K562 (cell line): ENCODE data around the gene POU2F1. TPM values are rescaled to one million over a fixed set of nuclear protein-coding genes. Genes with fewer than 3 reads are reported as not detected.

Source experiments
- ATAC-seq: fragments of 200-7000 bp; cut with Tn5 transposase; 3 replicates; pipeline ENCODE4 v1.9.1; 2020; ENCODE audit warnings: moderate library complexity
- BruUV-seq: library from RNA; stranded (reverse); fragments of 400-500 nt; replicated peaks from 2 replicates; lab custom pipeline; 2021; lab: Mats Ljungman, UMichigan
- CTCF ChIA-PET: fragments of 300-600 bp; formaldehyde crosslinking; extraction: SDS; loops from one replicate; lab custom pipeline; 2021; ENCODE audit warnings: low intra/inter-chr PET ratio; lab: Yijun Ruan, JAX
- POLR2A ChIA-PET: fragments of 300-600, 350-650 bp; sonication (Branson Sonifier 250); formaldehyde crosslinking; extraction: SDS; loops from one replicate; lab custom pipeline; 2021; ENCODE audit warnings: antibody characterized with exemption, inconsistent platforms; lab: Yijun Ruan, JAX
- DNase-seq, 4 experiments: peaks; one replicate each; pipeline versions ENCODE4 v3.0.0 to v3.0.0-alpha.2; 2011 to 2018; ENCODE audit warnings: low spot score in 3 of 4, mixed read lengths in 3 of 4; ENCODE audit errors: extremely low read depth in 1 of 4
- FAIRE-seq: peaks from 2 replicates; lab custom pipeline; 2011; peaks lifted over from hg19 to GRCh38; lab: Jason Lieb, UNC
- H2AFZ ChIP-seq: 2 replicates; pipeline ENCODE4 v1.6.0; 2011; ENCODE audit warnings: low read depth, low read length, control low read depth, inconsistent platforms
- H3K27ac ChIP-seq: fragments of 200-600 bp; 3 replicates; pipeline ENCODE4 v1.8.0; 2011; ENCODE audit warnings: low read depth, mild to moderate bottlenecking, control low read depth, inconsistent platforms, low read length, moderate library complexity, mixed read lengths; ENCODE audit errors: extremely low read depth
- H3K27me3 ChIP-seq, 2 experiments: fragments of 300-600 bp in 1 of 2; 2 replicates in 1 of 2; 3 replicates in 1 of 2; pipeline versions ENCODE4 v1.6.0 to v1.8.0; 2011; ENCODE audit warnings: inconsistent platforms in 2 of 2, low read length in 2 of 2, mild to moderate bottlenecking in 1 of 2, mixed read lengths in 1 of 2, moderate library complexity in 1 of 2; ENCODE audit not compliant: control insufficient read depth in 2 of 2, insufficient read depth in 2 of 2
- H3K36me3 ChIP-seq: fragments of 300-600 bp; 3 replicates; pipeline ENCODE4 v1.8.0; 2011; ENCODE audit warnings: mild to moderate bottlenecking, low read length, inconsistent platforms; ENCODE audit not compliant: control insufficient read depth, insufficient read depth
- H3K4me1 ChIP-seq, 2 experiments: fragments of 200-600 bp in 1 of 2; replicated peaks in 1 of 2; 2 replicates in 1 of 2; 3 replicates in 1 of 2; pipeline versions ENCODE4 v1.5.1 to v1.8.0; 2011; ENCODE audit warnings: inconsistent platforms in 2 of 2, low read length in 2 of 2, mild to moderate bottlenecking in 1 of 2, mixed read lengths in 1 of 2, moderate library complexity in 1 of 2; ENCODE audit not compliant: control insufficient read depth in 2 of 2, insufficient read depth in 2 of 2
- H3K4me2 ChIP-seq: 2 replicates; pipeline ENCODE4 v1.6.1; 2011; ENCODE audit warnings: low read length, control low read depth, inconsistent platforms, mixed read lengths; ENCODE audit not compliant: insufficient read depth
- H3K4me3 ChIP-seq: fragments of 200-600 bp; sonication (generic), shearing (Covaris generic); 2 replicates; pipeline ENCODE4 v1.5.1; 2016; ENCODE audit warnings: control low read depth, inconsistent platforms
- H3K79me2 ChIP-seq: fragments of 200-600 bp; 3 replicates; pipeline ENCODE4 v1.8.0; 2011; ENCODE audit warnings: low read length, inconsistent platforms; ENCODE audit not compliant: control insufficient read depth, insufficient read depth
- H3K9ac ChIP-seq, 2 experiments: 2 replicates each; pipeline versions ENCODE4 v1.6.0 to v1.6.1; 2011; ENCODE audit warnings: low read depth in 2 of 2, low read length in 2 of 2, control low read depth in 1 of 2, inconsistent platforms in 1 of 2, mild to moderate bottlenecking in 1 of 2, mixed read lengths in 1 of 2; ENCODE audit not compliant: insufficient read depth in 1 of 2
- H3K9me1 ChIP-seq: one replicate; pipeline ENCODE4 v1.6.0; 2011; ENCODE audit warnings: inconsistent platforms, mild to moderate bottlenecking, low read length, moderate library complexity; ENCODE audit not compliant: control insufficient read depth, insufficient read depth
- H3K9me3 ChIP-seq: replicated peaks from 2 replicates; pipeline ENCODE4 v1.5.1; 2011; ENCODE audit warnings: low read depth, low read length, inconsistent platforms; ENCODE audit not compliant: control insufficient read depth, insufficient read depth
- H4K20me1 ChIP-seq: replicated peaks from 2 replicates; pipeline ENCODE4 v1.6.1; 2011; ENCODE audit warnings: low read length, inconsistent platforms, mixed read lengths; ENCODE audit not compliant: control insufficient read depth, insufficient read depth
- BACH1 ChIP-seq: fragments of 200-800 bp; sonication (Bioruptor generic); IDR thresholded peaks from 2 replicates; pipeline ENCODE4 v1.6.1; 2016; ENCODE audit warnings: missing genetic modification characterization, missing compliant biosample characterization
- CBFA2T3 ChIP-seq: fragments of 450-650 bp; IDR thresholded peaks from 2 replicates; pipeline ENCODE4 v1.6.1; 2017
- EWSR1 ChIP-seq: fragments of 450-650 bp; IDR thresholded peaks from 2 replicates; pipeline ENCODE4 v1.6.1; 2018; ENCODE audit warnings: borderline replicate concordance, mild to moderate bottlenecking, low read depth, moderate library complexity; ENCODE audit not compliant: partially characterized antibody
- RAD21 ChIP-seq, 2 experiments: fragments of 250-450 bp in 1 of 2; fragments of 450-650 bp in 1 of 2; sonication (Bioruptor Pico) in 1 of 2; formaldehyde crosslinking in 1 of 2; IDR thresholded peaks in 1 of 2; conservative IDR thresholded peaks in 1 of 2; 2 replicates each; pipeline versions ENCODE4 v1.4.0 to v1.8.0; 2020 to 2022; ENCODE audit warnings: mild to moderate bottlenecking in 2 of 2, moderate library complexity in 1 of 2
- SMARCE1 ChIP-seq: fragments of 450-650 bp; IDR thresholded peaks from 2 replicates; pipeline ENCODE4 v1.7.1; 2016; ENCODE audit warnings: mild to moderate bottlenecking
- ZNF354B ChIP-seq: fragments of 250-450 bp; sonication (Bioruptor Pico); IDR thresholded peaks from 2 replicates; pipeline ENCODE4 v1.4.0; 2020
- ZNF408 ChIP-seq: fragments of 250-450 bp; sonication (Bioruptor Pico); IDR thresholded peaks from 2 replicates; pipeline ENCODE4 v1.4.0; 2020; ENCODE audit warnings: low read depth, mild to moderate bottlenecking, moderate library complexity
- WGBS: fragments of 100-300 bp; shearing (Covaris generic); methylation state at CpG from one replicate; pipeline ENCODE4 v1.1.6; 2016; ENCODE audit warnings: low coverage, mixed read lengths; ENCODE audit not compliant: insufficient coverage; ENCODE audit errors: missing lambda C conversion rate; 5-methylcytosine and 5-hydroxymethylcytosine counted together
- in situ Hi-C: fragments of 300-500 bp; cut with MboI; formaldehyde crosslinking; loops from 4 replicates; pipeline ENCODE4 v1.15.0; 2018; ENCODE audit warnings: inconsistent platforms, mixed read lengths
- intact Hi-C: fragments of 100-400 bp; cut with micrococcal nuclease; formaldehyde crosslinking; loops from 2 replicates; pipeline ENCODE4 v1.14.2; 2022
- polyA plus RNA-seq, 8 experiments: library from polyadenylated mRNA; depleted of rRNA in 4 of 8; stranded (reverse) in 5 of 8; unstranded in 3 of 8; fragments of >200 nt; fragmentation: Nextera tagmentation in 2 of 8; fragmentation: Illumina TruSeq in 1 of 8; extraction: Ambion mirVana in 2 of 8; extraction: Trizol in 1 of 8; gene quantifications; 2 replicates each; pipeline versions ENCODE4 v1.2.1 to v1.2.3, GENCODE V29; 2011 to 2014; ENCODE audit warnings: inconsistent platforms in 1 of 8, missing spikeins in 1 of 8
- total RNA-seq, 7 experiments: library from RNA; depleted of rRNA in 6 of 7; stranded (reverse); fragments of >200 nt in 6 of 7; fragmentation: Illumina TruSeq in 2 of 7; extraction: Trizol in 2 of 7; gene quantifications; 2 replicates each; pipeline versions ENCODE4 v1.2.1 to v1.2.3, GENCODE V29; 2011 to 2021; ENCODE audit warnings: low replicate concordance in 1 of 7
- TF ChIP-seq, protein P1 (sequence below), 3 experiments: IDR thresholded peaks in 2 of 3; conservative IDR thresholded peaks in 1 of 3; 2 replicates each; pipeline ENCODE4 v1.5.1; 2011 to 2012; ENCODE audit warnings: low read length in 3 of 3, mild to moderate bottlenecking in 3 of 3, control low read depth in 2 of 3, improper control_type of control experiment in 1 of 3, inconsistent platforms in 1 of 3, low read depth in 1 of 3, mixed read lengths in 1 of 3, moderate library complexity in 1 of 3; ENCODE audit not compliant: insufficient read depth in 2 of 3

Gene POU2F1
- total and polyA plus RNA-seq, 9 of the 15 experiments (the other 6 are each of a cell fraction or from before 2014, with no cell fraction given) = 2.6 to 22.3 (median 8.8) TPM

DNA sequence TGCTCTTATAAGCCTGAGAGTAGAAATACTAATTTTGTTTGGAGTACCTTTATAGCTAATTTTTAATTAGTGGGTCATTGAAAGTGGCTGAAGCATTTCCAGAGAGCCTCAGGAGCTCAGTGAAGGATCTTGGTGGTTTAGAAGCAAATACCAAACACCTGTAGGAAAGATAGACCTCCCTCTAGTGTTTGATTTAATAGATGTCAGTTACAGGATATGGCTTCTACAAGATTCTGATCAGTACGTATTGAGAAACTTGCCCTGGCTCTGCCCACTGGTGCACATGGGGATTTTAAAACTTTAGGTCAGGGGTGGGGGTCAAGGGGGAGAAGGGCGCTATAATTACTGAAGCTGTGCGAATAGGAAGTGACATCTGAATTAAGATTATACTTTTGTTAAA lies 122.2 kb downstream of the POU2F1 start:
- H3K9ac ChIP-seq = no peak overlapping the region
- no peaks in the 10 kb centered on the region for H3K79me2 ChIP-seq
- BruUV-seq = no TSS peak
- no peaks in the 10 kb centered on the region for H3K9me3 ChIP-seq
- TF ChIP-seq CBFA2T3 (no peak), ZNF408 (CRISPR knock-in tag) (no peak), BACH1 (tag) (no peak), ZNF354B (CRISPR knock-in tag) (no peak), EWSR1 (no peak), RAD21 (CRISPR knock-in tag; conservative IDR thresholded peaks at IDR 0.05 in 1 of 2, IDR thresholded peaks at IDR 0.05 in 1 of 2) (0 out of 4 replicates have a peak, but pooled peaks of 1 of the 2 experiments have one; percentile 17), SMARCE1 (no peak)
- TF ChIP-seq, protein P1, sequence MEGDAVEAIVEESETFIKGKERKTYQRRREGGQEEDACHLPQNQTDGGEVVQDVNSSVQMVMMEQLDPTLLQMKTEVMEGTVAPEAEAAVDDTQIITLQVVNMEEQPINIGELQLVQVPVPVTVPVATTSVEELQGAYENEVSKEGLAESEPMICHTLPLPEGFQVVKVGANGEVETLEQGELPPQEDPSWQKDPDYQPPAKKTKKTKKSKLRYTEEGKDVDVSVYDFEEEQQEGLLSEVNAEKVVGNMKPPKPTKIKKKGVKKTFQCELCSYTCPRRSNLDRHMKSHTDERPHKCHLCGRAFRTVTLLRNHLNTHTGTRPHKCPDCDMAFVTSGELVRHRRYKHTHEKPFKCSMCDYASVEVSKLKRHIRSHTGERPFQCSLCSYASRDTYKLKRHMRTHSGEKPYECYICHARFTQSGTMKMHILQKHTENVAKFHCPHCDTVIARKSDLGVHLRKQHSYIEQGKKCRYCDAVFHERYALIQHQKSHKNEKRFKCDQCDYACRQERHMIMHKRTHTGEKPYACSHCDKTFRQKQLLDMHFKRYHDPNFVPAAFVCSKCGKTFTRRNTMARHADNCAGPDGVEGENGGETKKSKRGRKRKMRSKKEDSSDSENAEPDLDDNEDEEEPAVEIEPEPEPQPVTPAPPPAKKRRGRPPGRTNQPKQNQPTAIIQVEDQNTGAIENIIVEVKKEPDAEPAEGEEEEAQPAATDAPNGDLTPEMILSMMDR (IDR thresholded peaks at IDR 0.05 in 2 of 3, conservative IDR thresholded peaks at IDR 0.05 in 1 of 3; ENCODE audit: insufficient read depth in 2 of 3, low read depth in 1 of 3, low read length in 3 of 3) = peak in 2 of 3 experiments; percentile 21 to 31; a peak in 2 of 6 replicates
- no peaks in the 10 kb centered on the region for H4K20me1 ChIP-seq
- FAIRE-seq (no peak), ATAC-seq (peak; percentile 66), DNase-seq (no peak)
- H3K9me1 ChIP-seq = no peaks in the 10 kb centered on the region
- H3K27me3 ChIP-seq = no peaks in the 10 kb centered on the region
- no peaks in the 10 kb centered on the region for H3K36me3 ChIP-seq
- POLR2A ChIA-PET = interaction anchor here (0.7 kb wide), 1 partner anchor 10 kb away, joined by 3 read pairs; no protein-coding TSS in a partner anchor
- in situ Hi-C loops (no loop called here), intact Hi-C loops (loop anchor here (2.0 kb wide), 1 partner anchor 70 kb away; no protein-coding TSS in a partner anchor)
- WGBS = 61% methylated on average over 3 of the region's 3 CpGs
- H3K4me2 ChIP-seq = no peak overlapping the region
- H3K4me1 ChIP-seq = no peaks in the 10 kb centered on the region
- no peak overlapping the region for H3K4me3 ChIP-seq
- H2AFZ ChIP-seq = no peak overlapping the region
- CTCF ChIA-PET = interaction anchor here (0.6 kb wide), 1 partner anchor 116 kb away, joined by 3 read pairs; no protein-coding TSS in a partner anchor
- H3K27ac ChIP-seq = no peak overlapping the region
